H1 (cell line): ENCODE measurements around the gene AAMP. TPM values are rescaled to one million over a fixed set of nuclear protein-coding genes. Genes with fewer than 3 reads are reported as not detected.

Source experiments
- CTCF ChIA-PET: fragments of 300-600 bp; sonication (Branson Sonifier 250); formaldehyde crosslinking; loops from one replicate; lab custom pipeline; 2021; ENCODE audit not compliant: partially characterized antibody; lab: Charles Lee
- POLR2A ChIA-PET: fragments of 300-600 bp; sonication (Branson Sonifier 250); formaldehyde crosslinking; loops from one replicate; lab custom pipeline; 2021; ENCODE audit warnings: inconsistent platforms; ENCODE audit not compliant: partially characterized antibody; lab: Charles Lee
- DNase-seq, 2 experiments: peaks; one replicate each; pipeline versions ENCODE4 v3.0.0 to v3.0.0-alpha.2; 2010 to 2022; ENCODE audit warnings: low spot score in 2 of 2, low read depth in 1 of 2, mixed read lengths in 1 of 2
- FAIRE-seq: peaks from 2 replicates; lab custom pipeline; 2011; peaks lifted over from hg19 to GRCh38; lab: Jason Lieb, UNC
- H2AFZ ChIP-seq: 2 replicates; pipeline ENCODE4 v1.8.1; 2012; ENCODE audit warnings: low read length, inconsistent platforms
- H2AK5ac ChIP-seq: 2 replicates; pipeline ENCODE4 v1.6.1; 2013; ENCODE audit warnings: low read depth, low read length
- H2BK120ac ChIP-seq: replicated peaks from 2 replicates; pipeline ENCODE3; 2013; ENCODE audit warnings: low read depth, low read length, inconsistent platforms
- H2BK12ac ChIP-seq: 2 replicates; pipeline ENCODE4 v1.6.1; 2013; ENCODE audit warnings: low read depth, low read length
- H2BK15ac ChIP-seq: 2 replicates; pipeline ENCODE4 v1.6.1; 2013; ENCODE audit warnings: low read length
- H2BK20ac ChIP-seq: 2 replicates; pipeline ENCODE4 v1.6.1; 2013; ENCODE audit warnings: low read length
- H2BK5ac ChIP-seq: 2 replicates; pipeline ENCODE4 v1.6.1; 2013; ENCODE audit warnings: low read depth, low read length
- H3K14ac ChIP-seq: 2 replicates; pipeline ENCODE4 v1.6.1; 2013; ENCODE audit warnings: inconsistent platforms; ENCODE audit not compliant: insufficient read length
- H3K18ac ChIP-seq: 2 replicates; pipeline ENCODE4 v1.6.1; 2013; ENCODE audit warnings: low read length; ENCODE audit errors: extremely low read depth
- H3K23ac ChIP-seq: 2 replicates; pipeline ENCODE4 v1.6.1; 2013; ENCODE audit warnings: inconsistent platforms; ENCODE audit not compliant: insufficient read length
- H3K23me2 ChIP-seq: 2 replicates; pipeline ENCODE4 v1.6.1; 2013; ENCODE audit warnings: low read depth, low read length
- H3K27ac ChIP-seq: 2 replicates; pipeline ENCODE4 v1.6.1; 2011; ENCODE audit warnings: low read depth, low read length, inconsistent platforms
- H3K27me3 ChIP-seq, 4 experiments: replicated peaks in 1 of 4; 1 replicate in 1 of 4; 2 replicates in 3 of 4; pipeline versions ENCODE4 v1.6.1 to v1.8.1; 2011 to 2013; ENCODE audit warnings: low read length in 3 of 4, mild to moderate bottlenecking in 3 of 4, inconsistent platforms in 2 of 4, mixed read lengths in 2 of 4, moderate library complexity in 1 of 4; ENCODE audit not compliant: control insufficient read depth in 3 of 4, insufficient read depth in 3 of 4; ENCODE audit errors: extremely low read depth in 1 of 4
- H3K36me3 ChIP-seq, 4 experiments: 2 replicates each; pipeline versions ENCODE4 v1.6.1 to v1.8.1; 2011 to 2013; ENCODE audit warnings: mild to moderate bottlenecking in 4 of 4, low read length in 3 of 4, moderate library complexity in 2 of 4, control low read depth in 1 of 4, inconsistent platforms in 1 of 4; ENCODE audit not compliant: insufficient read depth in 4 of 4, control insufficient read depth in 2 of 4
- H3K4ac ChIP-seq: replicated peaks from 2 replicates; pipeline ENCODE3; 2013; ENCODE audit warnings: low read length, low read depth, mixed read lengths, inconsistent platforms; ENCODE audit not compliant: insufficient read length
- H3K4me1 ChIP-seq, 4 experiments: replicated peaks in 1 of 4; 1 replicate in 1 of 4; 2 replicates in 3 of 4; pipeline versions ENCODE4 v1.6.1 to v1.8.1; 2011 to 2013; ENCODE audit warnings: low read length in 3 of 4, inconsistent platforms in 2 of 4, mixed read lengths in 1 of 4; ENCODE audit not compliant: insufficient read depth in 4 of 4, control insufficient read depth in 3 of 4
- H3K4me2 ChIP-seq, 2 experiments: 2 replicates each; pipeline versions ENCODE4 v1.6.1 to v1.8.1; 2011 to 2013; ENCODE audit warnings: low read depth in 2 of 2, low read length in 2 of 2, control low read depth in 1 of 2, inconsistent platforms in 1 of 2, mild to moderate bottlenecking in 1 of 2; ENCODE audit not compliant: insufficient read depth in 1 of 2
- H3K4me3 ChIP-seq, 4 experiments: fragments of 200-600, 300-600 bp in 1 of 4; sonication (generic), shearing (Covaris generic), sonication (Bioruptor Twin) in 1 of 4; 2 replicates each; pipeline versions ENCODE4 v1.5.1 to v1.8.1; 2011 to 2016; ENCODE audit warnings: low read length in 4 of 4, low read depth in 3 of 4, control low read depth in 2 of 4, inconsistent platforms in 2 of 4, mild to moderate bottlenecking in 2 of 4, mixed read lengths in 1 of 4, moderate library complexity in 1 of 4; ENCODE audit not compliant: insufficient read depth in 2 of 4; ENCODE audit errors: extremely low read depth in 1 of 4
- H3K56ac ChIP-seq: replicated peaks from 2 replicates; pipeline ENCODE3; 2013; ENCODE audit warnings: low read depth, mild to moderate bottlenecking, mixed read lengths, low read length, inconsistent platforms; ENCODE audit not compliant: insufficient read length
- H3K79me1 ChIP-seq: 2 replicates; pipeline ENCODE4 v1.6.1; 2013; ENCODE audit warnings: low read depth, low read length, control low read depth
- H3K79me2 ChIP-seq, 2 experiments: 2 replicates each; pipeline versions ENCODE4 v1.6.1 to v1.8.1; 2012 to 2013; ENCODE audit warnings: low read length in 2 of 2, mild to moderate bottlenecking in 2 of 2, inconsistent platforms in 1 of 2; ENCODE audit not compliant: insufficient read depth in 2 of 2, control insufficient read depth in 1 of 2
- H3K9ac ChIP-seq, 4 experiments: replicated peaks in 1 of 4; 1 replicate in 1 of 4; 2 replicates in 3 of 4; pipeline versions ENCODE4 v1.6.1 to v1.8.1; 2011 to 2013; ENCODE audit warnings: low read depth in 3 of 4, low read length in 3 of 4, control low read depth in 2 of 4, mild to moderate bottlenecking in 2 of 4, moderate library complexity in 2 of 4, inconsistent platforms in 1 of 4; ENCODE audit errors: extremely low read depth in 1 of 4
- H3K9me3 ChIP-seq, 2 experiments: 2 replicates each; pipeline versions ENCODE4 v1.6.1 to v1.8.1; 2012 to 2013; ENCODE audit warnings: mild to moderate bottlenecking in 2 of 2, moderate library complexity in 2 of 2, control low read depth in 1 of 2, inconsistent platforms in 1 of 2, low read depth in 1 of 2, low read length in 1 of 2, mixed read lengths in 1 of 2; ENCODE audit not compliant: insufficient read depth in 2 of 2
- H4K20me1 ChIP-seq, 2 experiments: replicated peaks in 1 of 2; 2 replicates each; pipeline versions ENCODE3 to v1.8.1; 2011 to 2013; ENCODE audit warnings: inconsistent platforms in 2 of 2, low read length in 2 of 2, mild to moderate bottlenecking in 1 of 2; ENCODE audit not compliant: insufficient read depth in 2 of 2, control insufficient read depth in 1 of 2
- H4K5ac ChIP-seq: 2 replicates; pipeline ENCODE4 v1.6.1; 2013; ENCODE audit warnings: low read length, low read depth, mixed read lengths, inconsistent platforms; ENCODE audit not compliant: insufficient read length
- H4K8ac ChIP-seq: 2 replicates; pipeline ENCODE4 v1.8.0; 2013; ENCODE audit warnings: mild to moderate bottlenecking, moderate library complexity, low read length, inconsistent platforms; ENCODE audit not compliant: insufficient read depth; ENCODE audit errors: extremely low read depth
- H4K91ac ChIP-seq: replicated peaks from 2 replicates; pipeline ENCODE3; 2013; ENCODE audit warnings: low read length, mixed read lengths, inconsistent platforms; ENCODE audit not compliant: insufficient read length
- ASH2L ChIP-seq: fragments of 200-600, 300-600 bp; sonication (generic); IDR thresholded peaks from one replicate; pipeline ENCODE4 v1.7.1; 2017; ENCODE audit warnings: low read length
- BCL11A ChIP-seq, 2 experiments: IDR thresholded peaks; one replicate each; pipeline ENCODE4 v1.6.1; 2011; ENCODE audit warnings: low read depth in 2 of 2, low read length in 2 of 2, mild to moderate bottlenecking in 2 of 2
- CTBP2 ChIP-seq: IDR thresholded peaks from 2 replicates; pipeline ENCODE4 v1.7.0; 2011; ENCODE audit warnings: borderline replicate concordance, mild to moderate bottlenecking, moderate library complexity, mixed read lengths, low read length; ENCODE audit not compliant: insufficient read depth, insufficient read length
- EP300 ChIP-seq, 2 experiments: IDR thresholded peaks; 1 replicate in 1 of 2; 2 replicates in 1 of 2; pipeline ENCODE4 v1.6.1; 2011 to 2012; ENCODE audit warnings: low read depth in 2 of 2, low read length in 2 of 2, mild to moderate bottlenecking in 2 of 2, borderline replicate concordance in 1 of 2, inconsistent platforms in 1 of 2, moderate library complexity in 1 of 2
- RXRA ChIP-seq: IDR thresholded peaks from 2 replicates; pipeline ENCODE4 v1.6.1; 2011; ENCODE audit warnings: low read depth, mild to moderate bottlenecking, low read length, moderate library complexity; ENCODE audit not compliant: insufficient read depth
- TEAD4 ChIP-seq: IDR thresholded peaks from 2 replicates; pipeline ENCODE4 v1.6.1; 2012; ENCODE audit warnings: low read depth, low read length, inconsistent platforms, mixed read lengths
- WGBS, 2 experiments: shearing (Covaris generic) in 1 of 2; methylation state at CpG; one replicate each; pipeline versions ENCODE4 v1.1.6 to v1.1.7; 2013 to 2015; ENCODE audit warnings: low lambda C conversion rate in 2 of 2, mixed read lengths in 2 of 2, inconsistent platforms in 1 of 2, low coverage in 1 of 2, missing lambda C conversion rate in 1 of 2; ENCODE audit not compliant: insufficient replicate concordance in 2 of 2, insufficient coverage in 1 of 2, insufficient read length in 1 of 2; ENCODE audit errors: extremely low coverage in 1 of 2, missing lambda C conversion rate in 1 of 2; 5-methylcytosine and 5-hydroxymethylcytosine counted together
- polyA plus RNA-seq, 7 experiments: library from polyadenylated mRNA; depleted of rRNA in 3 of 7; stranded (reverse) in 5 of 7; unstranded in 2 of 7; fragments of >200 nt in 5 of 7; fragments of 200-250 nt in 2 of 7; gene quantifications; 1 replicate in 5 of 7; 2 replicates in 1 of 7; 4 replicates in 1 of 7; pipeline versions ENCODE4 v1.2.1 to v1.2.3, GENCODE V29; 2011 to 2013; ENCODE audit warnings: missing spikeins in 2 of 7, mixed read lengths in 2 of 7
- total RNA-seq: library from RNA; stranded (reverse); fragmentation: NEBNext Ultra II Directional; extraction: Animal tissue kit (Norgen Biotek cat#: 25700); gene quantifications from 2 replicates; pipeline ENCODE4 v1.2.1, GENCODE V29; 2021
- TF ChIP-seq, protein P1 (sequence below), 3 experiments: IDR thresholded peaks; 1 replicate in 2 of 3; 2 replicates in 1 of 3; pipeline versions ENCODE4 v1.5.1 to v1.6.1; 2011; ENCODE audit warnings: low read length in 3 of 3, mild to moderate bottlenecking in 3 of 3, inconsistent platforms in 2 of 3, low read depth in 1 of 3, moderate library complexity in 1 of 3; ENCODE audit not compliant: insufficient read depth in 1 of 3; ENCODE audit errors: control extremely low read depth in 1 of 3
- TF ChIP-seq, protein P2 (sequence below): IDR thresholded peaks from 2 replicates; pipeline ENCODE4 v1.6.1; 2012; ENCODE audit warnings: low read length, inconsistent platforms

Gene AAMP
- total and polyA plus RNA-seq, 2 of the 8 experiments (the other 6 are each of a cell fraction or from before 2014, with no cell fraction given), result 119 to 125 TPM

DNA sequence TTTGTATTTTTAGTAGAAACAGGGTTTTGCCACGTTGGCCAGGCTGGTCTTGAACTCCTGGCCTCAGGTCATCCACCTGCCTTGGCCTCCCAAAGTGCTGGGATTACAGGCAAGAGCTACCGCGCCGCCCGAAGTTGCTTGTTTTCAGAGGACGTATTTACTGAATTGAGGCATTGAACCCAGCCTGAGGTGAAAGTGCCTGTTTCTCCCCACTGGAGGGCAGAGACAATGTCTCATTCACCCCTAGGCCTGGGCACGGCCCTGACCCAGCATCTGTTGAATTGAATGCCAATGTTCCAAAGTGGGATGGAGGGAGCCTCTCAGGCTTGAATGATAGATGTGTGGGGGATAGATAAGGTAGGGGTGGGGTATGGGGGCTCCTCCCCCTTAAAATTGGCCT is 26.9 kb upstream of the AAMP start:
- peaks cover 3% of the 10 kb centered on the region; the same call in 1 of the 2 replicates for H3K23me2 ChIP-seq
- CTCF ChIA-PET, result interaction anchor here (0.6 to 12.1 kb wide), 10 partner anchors 22 to 1361 kb away, joined by 3 to 192 read pairs (median 4); partner anchors contain the start of genes CATIP and CTDSP1
- no peak overlapping the region for H3K18ac ChIP-seq
- no peaks in the 10 kb centered on the region for H3K79me2 ChIP-seq
- no peak overlapping the region for H4K8ac ChIP-seq
- no peak overlapping the region for H2AFZ ChIP-seq
- H2AK5ac ChIP-seq, result no peak overlapping the region
- no peak overlapping the region for H2BK12ac ChIP-seq
- H3K36me3 ChIP-seq, result no peaks in the 10 kb centered on the region
- H3K79me1 ChIP-seq, result no peaks in the 10 kb centered on the region
- no peak overlapping the region for H3K27ac ChIP-seq
- no peak overlapping the region for H4K91ac ChIP-seq
- WGBS, 2 experiments, result 85% methylated on average over 7 of the region's 7 CpGs; no CpG with 5 or more reads in 1 of the 2 experiments
- H3K4me2 ChIP-seq, result no peak overlapping the region
- H2BK15ac ChIP-seq, result no peak overlapping the region
- no peak overlapping the region for H3K4ac ChIP-seq
- no peak for DNase-seq
- H3K14ac ChIP-seq, result no peak overlapping the region
- peaks cover 0 to 9% (median 4%) of the 10 kb centered on the region in 4 experiments; a peak in 6 of 7 replicates for H3K4me1 ChIP-seq
- POLR2A ChIA-PET, result interaction anchor here (0.6 to 2.0 kb wide), 3 partner anchors 70 to 429 kb away, joined by 3 to 4 read pairs (median 3); no protein-coding TSS in a partner anchor
- no peaks in the 10 kb centered on the region for H3K27me3 ChIP-seq
- H2BK20ac ChIP-seq, result no peak overlapping the region
- no peak overlapping the region for H3K56ac ChIP-seq
- no peak overlapping the region for H3K23ac ChIP-seq
- H3K9ac ChIP-seq, result no peak overlapping the region
- no peak overlapping the region for H2BK5ac ChIP-seq
- no peak overlapping the region for H3K4me3 ChIP-seq
- no peaks in the 10 kb centered on the region for H3K9me3 ChIP-seq
- no peak overlapping the region for H4K5ac ChIP-seq
- no peak for FAIRE-seq
- H2BK120ac ChIP-seq, result no peak overlapping the region
- H4K20me1 ChIP-seq, result no peaks in the 10 kb centered on the region
- TF ChIP-seq ASH2L, result no peak
- no peak for TF ChIP-seq CTBP2
- TF ChIP-seq, protein P1, sequence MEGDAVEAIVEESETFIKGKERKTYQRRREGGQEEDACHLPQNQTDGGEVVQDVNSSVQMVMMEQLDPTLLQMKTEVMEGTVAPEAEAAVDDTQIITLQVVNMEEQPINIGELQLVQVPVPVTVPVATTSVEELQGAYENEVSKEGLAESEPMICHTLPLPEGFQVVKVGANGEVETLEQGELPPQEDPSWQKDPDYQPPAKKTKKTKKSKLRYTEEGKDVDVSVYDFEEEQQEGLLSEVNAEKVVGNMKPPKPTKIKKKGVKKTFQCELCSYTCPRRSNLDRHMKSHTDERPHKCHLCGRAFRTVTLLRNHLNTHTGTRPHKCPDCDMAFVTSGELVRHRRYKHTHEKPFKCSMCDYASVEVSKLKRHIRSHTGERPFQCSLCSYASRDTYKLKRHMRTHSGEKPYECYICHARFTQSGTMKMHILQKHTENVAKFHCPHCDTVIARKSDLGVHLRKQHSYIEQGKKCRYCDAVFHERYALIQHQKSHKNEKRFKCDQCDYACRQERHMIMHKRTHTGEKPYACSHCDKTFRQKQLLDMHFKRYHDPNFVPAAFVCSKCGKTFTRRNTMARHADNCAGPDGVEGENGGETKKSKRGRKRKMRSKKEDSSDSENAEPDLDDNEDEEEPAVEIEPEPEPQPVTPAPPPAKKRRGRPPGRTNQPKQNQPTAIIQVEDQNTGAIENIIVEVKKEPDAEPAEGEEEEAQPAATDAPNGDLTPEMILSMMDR (IDR thresholded peaks at IDR 0.05; ENCODE audit: control extremely low read depth in 1 of 3, insufficient read depth in 1 of 3, low read depth in 1 of 3, low read length in 3 of 3), result peak; percentile 2 to 19 (median 16); a peak in 3 of 4 replicates
- TF ChIP-seq BCL11A (IDR thresholded peaks at IDR 0.05; ENCODE audit: low read depth in 2 of 2, low read length in 2 of 2), result no peak
- TF ChIP-seq, protein P2, sequence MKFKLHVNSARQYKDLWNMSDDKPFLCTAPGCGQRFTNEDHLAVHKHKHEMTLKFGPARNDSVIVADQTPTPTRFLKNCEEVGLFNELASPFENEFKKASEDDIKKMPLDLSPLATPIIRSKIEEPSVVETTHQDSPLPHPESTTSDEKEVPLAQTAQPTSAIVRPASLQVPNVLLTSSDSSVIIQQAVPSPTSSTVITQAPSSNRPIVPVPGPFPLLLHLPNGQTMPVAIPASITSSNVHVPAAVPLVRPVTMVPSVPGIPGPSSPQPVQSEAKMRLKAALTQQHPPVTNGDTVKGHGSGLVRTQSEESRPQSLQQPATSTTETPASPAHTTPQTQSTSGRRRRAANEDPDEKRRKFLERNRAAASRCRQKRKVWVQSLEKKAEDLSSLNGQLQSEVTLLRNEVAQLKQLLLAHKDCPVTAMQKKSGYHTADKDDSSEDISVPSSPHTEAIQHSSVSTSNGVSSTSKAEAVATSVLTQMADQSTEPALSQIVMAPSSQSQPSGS, result no peak
- no peak for TF ChIP-seq RXRA
- TF ChIP-seq TEAD4, result no peak
- no peak for TF ChIP-seq EP300 (IDR thresholded peaks at IDR 0.05; ENCODE audit: borderline replicate concordance in 1 of 2, low read depth in 2 of 2, low read length in 2 of 2)
